Heart right ventricle (tissue), 16 donors: Measurements from ENCODE around the gene MAP2K5. TPM values are rescaled to one million over a fixed set of nuclear protein-coding genes. Genes with fewer than 3 reads are reported as not detected.

Source experiments
- ATAC-seq, 8 donors: fragments of 200-7000 bp; cut with Tn5 transposase; one replicate each; pipeline ENCODE4 v1.9.1; 2020; ENCODE audit warnings: mild to moderate bottlenecking in 8 of 8, moderate library complexity in 8 of 8, moderate number of reproducible peaks in 1 of 8
- DNase-seq, 2 donors: peaks; one replicate each; pipeline ENCODE4 v3.0.0-alpha.2; 2020
- H3K27ac ChIP-seq, 10 donors: fragments of 200-600 bp; sonication (generic) in 2 of 10; one replicate each; pipeline versions ENCODE4 v1.5.0 to v1.8.0; 2020 to 2022; ENCODE audit warnings: mild to moderate bottlenecking in 3 of 10
- H3K27me3 ChIP-seq, 7 donors: fragments of 200-600 bp; one replicate each; pipeline ENCODE4 v1.8.0; 2021 to 2022; ENCODE audit warnings: mild to moderate bottlenecking in 2 of 7
- H3K36me3 ChIP-seq, 9 donors: fragments of 200-600 bp; sonication (generic) in 1 of 9; one replicate each; pipeline versions ENCODE4 v1.5.0 to v1.8.0; 2020 to 2022; ENCODE audit warnings: mild to moderate bottlenecking in 2 of 9
- H3K4me1 ChIP-seq, 9 donors: fragments of 200-600 bp; sonication (generic) in 1 of 9; one replicate each; pipeline versions ENCODE4 v1.5.0 to v1.8.0; 2020 to 2022; ENCODE audit warnings: mild to moderate bottlenecking in 4 of 9
- H3K4me3 ChIP-seq, 10 donors: fragments of 200-600 bp; sonication (generic) in 2 of 10; one replicate each; pipeline versions ENCODE4 v1.5.0 to v1.8.0; 2020 to 2022; ENCODE audit warnings: mild to moderate bottlenecking in 7 of 10, moderate library complexity in 2 of 10
- H3K9me3 ChIP-seq, 11 donors: fragments of 200-600 bp in 10 of 11; sonication (generic) in 2 of 11; one replicate each; pipeline versions ENCODE4 v1.5.0 to v1.8.0; 2013 to 2022; ENCODE audit warnings: mild to moderate bottlenecking in 2 of 11, control low read depth in 1 of 11, moderate library complexity in 1 of 11
- WGBS, 2 donors: extraction: QIAGEN DNeasy Blood & Tissue Kit; methylation state at CpG; one replicate each; pipeline ENCODE4 v1.1.7; 2013; ENCODE audit warnings: inconsistent platforms in 1 of 2; 5-methylcytosine and 5-hydroxymethylcytosine counted together
- intact Hi-C, 10 donors: fragments of 100-400 bp; cut with DNase I; formaldehyde crosslinking; loops; one replicate each; pipeline versions ENCODE4 v1.11.1 to v1.14.2; 2022
- polyA plus RNA-seq, 2 donors: library from polyadenylated mRNA; stranded (reverse); fragments of 200-250 nt; gene quantifications; one replicate each; pipeline ENCODE4 v1.2.3, GENCODE V29; 2013
- total RNA-seq, 10 donors: library from RNA; stranded (reverse); fragmentation: NEBNext Ultra II Directional in 3 of 10; extraction: Animal tissue kit (Norgen Biotek cat#: 25700) in 3 of 10; gene quantifications; one replicate each; pipeline versions ENCODE4 v1.2.1 to v1.2.4, GENCODE V29; 2021 to 2023
- TF ChIP-seq, protein P1 (sequence below), 9 donors: fragments of 200-600 bp; sonication (generic) in 2 of 9; IDR thresholded peaks; one replicate each; pipeline versions ENCODE4 v1.5.0 to v1.8.0; 2021 to 2022; ENCODE audit warnings: antibody characterized with exemption in 9 of 9, mild to moderate bottlenecking in 5 of 9, moderate library complexity in 1 of 9
- donor health status: Arrhythmogenic right ventricular cardiomyopathy.
- donor health status: ischemic (EF 13 %, LVEDD 7.1; RV severe dilation, severe dysfunction).
- donor health status: healthy with polysubstance abuse.
- donor health status: DM: no; HTN: yes; CAD: no.
- donor health status: DM: no; HTN: no; CAD: no.
- donor health status: ischemic (EF 25% LVEDD 6.9; RV normal size, moderate dysfunction).
- donor health status: ischemic (EF 25% LVEDD 5.7; RV mildly dilated, moderate dysfunction).
- donor health status: healthy.
- donor health status: DM: yes; HTN: yes; CAD: no.
- donor health status: Ischemic cardiomyopathy.
- donor health status: ischemic (EF 35%, LVEDD 5.7; RV mildly dilated, moderate dysfunction).
- donor health status: nonischemic (EF 11% LVEDD 7.7; RV severe dilation, severe dysfunction).
- donor health status: DM: yes; HTN: yes; CAD: no.
- donor health status: PGD.
- donor health status: ischemic (EF 29% LVEDD 5.4; RV normal size, mild dysfunction).
- donor health status: nonischemic (EF 23%, LVEDD 6.1; RV moderate dilation, normal function).

MAP2K5 gene
- total and polyA plus RNA-seq, 12 donors = 7.7 to 34.3 (median 21.0) TPM

DNA sequence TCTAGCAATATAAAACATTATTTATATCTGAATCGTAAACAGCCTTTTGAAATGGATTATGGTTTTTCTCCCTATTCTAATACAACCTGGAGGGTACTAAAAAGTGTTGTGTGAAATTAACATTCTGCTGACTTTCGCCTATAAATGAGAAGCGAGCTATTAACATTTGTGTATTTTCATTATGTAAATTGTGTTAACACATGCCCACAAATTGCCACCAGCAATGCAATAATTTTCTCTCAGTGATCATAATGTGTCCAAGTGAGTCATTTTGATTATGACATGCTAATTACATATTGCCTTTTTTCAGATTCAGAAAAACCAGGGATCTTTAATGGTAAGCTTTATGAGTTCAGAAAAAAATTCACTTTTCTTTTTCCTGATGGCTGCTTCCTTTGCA, 205.4 kb downstream of the MAP2K5 start:
- H3K27ac ChIP-seq = no peak overlapping the region
- TF ChIP-seq, protein P1, sequence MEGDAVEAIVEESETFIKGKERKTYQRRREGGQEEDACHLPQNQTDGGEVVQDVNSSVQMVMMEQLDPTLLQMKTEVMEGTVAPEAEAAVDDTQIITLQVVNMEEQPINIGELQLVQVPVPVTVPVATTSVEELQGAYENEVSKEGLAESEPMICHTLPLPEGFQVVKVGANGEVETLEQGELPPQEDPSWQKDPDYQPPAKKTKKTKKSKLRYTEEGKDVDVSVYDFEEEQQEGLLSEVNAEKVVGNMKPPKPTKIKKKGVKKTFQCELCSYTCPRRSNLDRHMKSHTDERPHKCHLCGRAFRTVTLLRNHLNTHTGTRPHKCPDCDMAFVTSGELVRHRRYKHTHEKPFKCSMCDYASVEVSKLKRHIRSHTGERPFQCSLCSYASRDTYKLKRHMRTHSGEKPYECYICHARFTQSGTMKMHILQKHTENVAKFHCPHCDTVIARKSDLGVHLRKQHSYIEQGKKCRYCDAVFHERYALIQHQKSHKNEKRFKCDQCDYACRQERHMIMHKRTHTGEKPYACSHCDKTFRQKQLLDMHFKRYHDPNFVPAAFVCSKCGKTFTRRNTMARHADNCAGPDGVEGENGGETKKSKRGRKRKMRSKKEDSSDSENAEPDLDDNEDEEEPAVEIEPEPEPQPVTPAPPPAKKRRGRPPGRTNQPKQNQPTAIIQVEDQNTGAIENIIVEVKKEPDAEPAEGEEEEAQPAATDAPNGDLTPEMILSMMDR (IDR thresholded peaks at IDR 0.05) = no peak
- 98 to 99% methylated on average over 3 of the region's 3 CpGs for WGBS, 2 donors
- peaks cover 0 to 12% (median 0%) of the 10 kb centered on the region in 9 donors for H3K36me3 ChIP-seq
- H3K4me3 ChIP-seq = no peak overlapping the region
- ATAC-seq = no peak
- intact Hi-C loops = no loop called here
- H3K9me3 ChIP-seq = no peaks in the 10 kb centered on the region
- no peaks in the 10 kb centered on the region for H3K27me3 ChIP-seq
- peaks cover 0 to 30% (median 0%) of the 10 kb centered on the region in 9 donors for H3K4me1 ChIP-seq
- no peak for DNase-seq

DNA sequence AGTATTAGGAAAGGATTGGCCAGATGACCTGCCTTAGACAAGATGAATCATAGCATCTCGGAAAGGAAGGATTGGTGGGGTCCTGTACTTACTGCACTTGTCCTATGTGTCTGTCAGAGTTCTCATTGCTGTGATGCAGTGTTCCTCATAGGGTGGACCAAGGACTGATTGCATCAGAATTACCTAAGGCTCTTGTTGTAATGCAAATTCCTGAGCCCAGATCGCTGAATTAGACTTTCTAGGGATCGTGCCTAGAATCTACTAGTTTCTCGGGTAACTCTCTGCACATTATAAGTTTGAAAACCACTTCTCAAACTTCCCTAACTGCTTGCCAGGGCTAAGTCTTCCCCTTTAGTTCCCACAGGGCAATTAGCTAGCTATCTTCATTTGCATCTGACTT, 207.9 kb downstream of the MAP2K5 start:
- H3K9me3 ChIP-seq = no peaks in the 10 kb centered on the region
- H3K4me1 ChIP-seq = peaks cover 0 to 17% (median 0%) of the 10 kb centered on the region in 9 donors
- intact Hi-C loops = no loop called here
- H3K36me3 ChIP-seq = peaks cover 0 to 12% (median 0%) of the 10 kb centered on the region in 9 donors
- ATAC-seq (no peak), DNase-seq (no peak)
- H3K4me3 ChIP-seq = no peak overlapping the region
- no peak overlapping the region for H3K27ac ChIP-seq
- TF ChIP-seq, protein P1 (IDR thresholded peaks at IDR 0.05) = no peak
- WGBS, 2 donors = 84 to 90% methylated on average over 4 of the region's 4 CpGs
- H3K27me3 ChIP-seq = no peaks in the 10 kb centered on the region

GRCh38 chr15:67753891-67754290, 211.4 kb downstream of the MAP2K5 start:
- no peak overlapping the region for H3K4me3 ChIP-seq
- peaks cover 0 to 8% (median 0%) of the 10 kb centered on the region in 9 donors for H3K4me1 ChIP-seq
- peaks cover 0 to 5% (median 0%) of the 10 kb centered on the region in 9 donors for H3K36me3 ChIP-seq
- TF ChIP-seq, protein P1 (IDR thresholded peaks at IDR 0.05) = no peak
- intact Hi-C loops = no loop called here
- H3K9me3 ChIP-seq = no peaks in the 10 kb centered on the region
- DNase-seq = no peak
- H3K27ac ChIP-seq = no peak overlapping the region
- 76 to 80% methylated on average over 3 of the region's 3 CpGs for WGBS, 2 donors
- ATAC-seq = no peak
- no peaks in the 10 kb centered on the region for H3K27me3 ChIP-seq

DNA sequence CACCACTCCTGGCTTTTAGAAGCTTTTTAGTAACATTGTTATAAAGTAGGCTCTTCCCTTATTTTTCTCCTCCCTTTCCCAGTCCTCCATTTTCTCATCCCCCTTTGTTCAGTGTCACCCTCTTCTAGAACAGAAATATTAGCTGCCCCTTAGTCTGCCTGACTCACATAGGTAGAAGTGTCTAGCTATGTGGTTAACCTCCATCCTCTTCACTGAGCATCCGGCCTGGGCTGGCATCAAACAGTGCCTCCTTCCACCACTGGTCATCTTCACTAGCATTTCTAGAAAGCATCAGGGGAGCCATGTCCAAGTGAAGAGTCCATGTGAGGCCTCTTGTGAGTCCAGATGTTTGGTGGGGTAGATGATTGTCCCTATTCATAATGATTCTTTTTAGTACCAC, 212.8 kb downstream of the MAP2K5 start:
- no peaks in the 10 kb centered on the region for H3K9me3 ChIP-seq
- no peak overlapping the region for H3K4me3 ChIP-seq
- ATAC-seq (no peak), DNase-seq (no peak)
- H3K27me3 ChIP-seq = no peaks in the 10 kb centered on the region
- H3K36me3 ChIP-seq = no peaks in the 10 kb centered on the region
- H3K27ac ChIP-seq = no peak overlapping the region
- intact Hi-C loops = no loop called here
- TF ChIP-seq, protein P1 (IDR thresholded peaks at IDR 0.05) = no peak
- 91 to 97% methylated on average over 1 of the region's 1 CpG for WGBS, 2 donors
- H3K4me1 ChIP-seq = peaks cover 0 to 8% (median 0%) of the 10 kb centered on the region in 9 donors
